ENCODE results near the gene MAU2. TPM values are rescaled to one million over a fixed set of nuclear protein-coding genes. Genes with fewer than 3 reads are reported as not detected.

MAU2 gene
- total RNA-seq, 1 donor from 2014 or later, result 98.5 TPM

- H3K4me3 Mint-ChIP-seq (ENCODE audit: low read depth), result no peak overlapping the region
- H3K27ac Mint-ChIP-seq, result no peak overlapping the region
- H3K36me3 Mint-ChIP-seq (ENCODE audit: insufficient read depth), result peaks cover 17% of the 10 kb centered on the region
- H3K27me3 Mint-ChIP-seq, result no peaks in the 10 kb centered on the region
- no peak for TF ChIP-seq CTCF (IDR thresholded peaks at IDR 0.05; ENCODE audit: unreplicated experiment)
- no peaks in the 10 kb centered on the region for H3K9me3 Mint-ChIP-seq (ENCODE audit: low read depth)
- no peaks in the 10 kb centered on the region for H3K4me1 Mint-ChIP-seq (ENCODE audit: low read depth)
- DNase-seq (ENCODE audit: low spot score, unreplicated experiment), result no peak
Observed at GRCh38 chr19:19280561-19280960, 40.1 kb upstream of the MAU2 start.

GRCh38 chr19:19285686-19286085, 34.9 kb upstream of the MAU2 start:
- Mint-ChIP-seq H3K4me3 (ENCODE audit: low read depth) (no peak overlapping the region), H3K4me1 (ENCODE audit: low read depth) (no peaks in the 10 kb centered on the region), H3K9me3 (ENCODE audit: low read depth) (no peaks in the 10 kb centered on the region), H3K27me3 (no peaks in the 10 kb centered on the region), H3K27ac (no peak overlapping the region), H3K36me3 (ENCODE audit: insufficient read depth) (peaks cover 19% of the 10 kb centered on the region)
- TF ChIP-seq CTCF (IDR thresholded peaks at IDR 0.05; ENCODE audit: unreplicated experiment), result no peak
- DNase-seq (ENCODE audit: low spot score, unreplicated experiment), result no peak

- no peak overlapping the region for H3K4me3 Mint-ChIP-seq (ENCODE audit: low read depth)
- no peaks in the 10 kb centered on the region for H3K27me3 Mint-ChIP-seq
- no peaks in the 10 kb centered on the region for H3K9me3 Mint-ChIP-seq (ENCODE audit: low read depth)
- H3K36me3 Mint-ChIP-seq (ENCODE audit: insufficient read depth), result peaks cover 33% of the 10 kb centered on the region
- no peak for DNase-seq (ENCODE audit: low spot score, unreplicated experiment)
- no peaks in the 10 kb centered on the region for H3K4me1 Mint-ChIP-seq (ENCODE audit: low read depth)
- H3K27ac Mint-ChIP-seq, result no peak overlapping the region
- TF ChIP-seq CTCF (IDR thresholded peaks at IDR 0.05; ENCODE audit: unreplicated experiment), result no peak
Observed at GRCh38 chr19:19292607-19293006, 28.0 kb upstream of the MAU2 start.

- Mint-ChIP-seq H3K27ac (no peak overlapping the region), H3K9me3 (ENCODE audit: low read depth) (no peaks in the 10 kb centered on the region), H3K27me3 (no peaks in the 10 kb centered on the region)
Observed at GRCh38 chr19:19294914-19295313, 25.7 kb upstream of the MAU2 start.

GRCh38 chr19:19296953-19297689, 23.5 kb upstream of the MAU2 start:
- Mint-ChIP-seq H3K27ac (no peak overlapping the region), H3K4me3 (ENCODE audit: low read depth) (no peak overlapping the region), H3K27me3 (no peaks in the 10 kb centered on the region), H3K9me3 (ENCODE audit: low read depth) (no peaks in the 10 kb centered on the region), H3K36me3 (ENCODE audit: insufficient read depth) (peaks cover 21% of the 10 kb centered on the region), H3K4me1 (ENCODE audit: low read depth) (no peaks in the 10 kb centered on the region)
- TF ChIP-seq CTCF (IDR thresholded peaks at IDR 0.05; ENCODE audit: unreplicated experiment), result no peak
- DNase-seq (ENCODE audit: low spot score, unreplicated experiment), result no peak

More at GRCh38 chr19:19294914-19295313, 25.7 kb upstream of the MAU2 start:
- Mint-ChIP-seq H3K4me3 (ENCODE audit: low read depth) (no peak overlapping the region), H3K4me1 (ENCODE audit: low read depth) (no peaks in the 10 kb centered on the region), H3K36me3 (ENCODE audit: insufficient read depth) (peaks cover 30% of the 10 kb centered on the region)
- no peak for DNase-seq (ENCODE audit: low spot score, unreplicated experiment)
- no peak for TF ChIP-seq CTCF (IDR thresholded peaks at IDR 0.05; ENCODE audit: unreplicated experiment)

All from progenitor cell of endocrine pancreas (in vitro differentiated cells).